Measurements from ENCODE around the gene EIF3D. TPM values are rescaled to one million over a fixed set of nuclear protein-coding genes. Genes with fewer than 3 reads are reported as not detected.
"Not testable (repeated sequence)": the region's sequence is repeated elsewhere in the genome, so short reads cannot be mapped to it uniquely, and the experiment has no call there.

The EIF3D gene
- total RNA-seq, 2 donors from 2014 or later, result 307 to 329 TPM

GRCh38 chr22:36538529-36538928 is 9.6 kb upstream of the EIF3D start:
- Mint-ChIP-seq H3K4me1 (peaks cover 6% of the 10 kb centered on the region), H3K27ac (no peak overlapping the region), H3K9me3 (no peaks in the 10 kb centered on the region), H3K4me3 (no peak overlapping the region), H3K27me3 (no peaks in the 10 kb centered on the region), H3K36me3 (ENCODE audit: low read depth) (no peaks in the 10 kb centered on the region)
- no peak for ATAC-seq (replicated peaks)

- no peaks in the 10 kb centered on the region for H3K27me3 Mint-ChIP-seq
- peaks cover under 1% of the 10 kb centered on the region for H3K4me1 Mint-ChIP-seq
- H3K9me3 Mint-ChIP-seq, result no peaks in the 10 kb centered on the region
- H3K36me3 Mint-ChIP-seq (ENCODE audit: low read depth), result no peaks in the 10 kb centered on the region
- no peak for ATAC-seq (replicated peaks)
- H3K27ac Mint-ChIP-seq, result no peak overlapping the region
- no peak overlapping the region for H3K4me3 Mint-ChIP-seq
Measured at GRCh38 chr22:36536717-36537116, 7.8 kb upstream of the EIF3D start.

- not testable (repeated sequence) for H3K4me3 Mint-ChIP-seq; H3K27ac Mint-ChIP-seq; H3K9me3 Mint-ChIP-seq; H3K27me3 Mint-ChIP-seq; H3K4me1 Mint-ChIP-seq; H3K36me3 Mint-ChIP-seq (ENCODE audit: low read depth); ATAC-seq (replicated peaks)
Measured at GRCh38 chr22:36533320-36533719, 4.4 kb upstream of the EIF3D start.

- no peak for ATAC-seq (replicated peaks)
- Mint-ChIP-seq H3K27me3 (no peaks in the 10 kb centered on the region), H3K4me1 (no peaks in the 10 kb centered on the region), H3K27ac (no peak overlapping the region), H3K9me3 (no peaks in the 10 kb centered on the region), H3K36me3 (ENCODE audit: low read depth) (peaks cover 18% of the 10 kb centered on the region), H3K4me3 (no peak overlapping the region)
Measured at GRCh38 chr22:36532466-36532865, 3.5 kb upstream of the EIF3D start.

- H3K27ac Mint-ChIP-seq, result peak overlapping the region; percentile 94
- ATAC-seq (replicated peaks), result no peak
- no peaks in the 10 kb centered on the region for H3K27me3 Mint-ChIP-seq
- H3K4me3 Mint-ChIP-seq, result peak overlapping the region; percentile 86
- H3K9me3 Mint-ChIP-seq, result no peaks in the 10 kb centered on the region
- H3K36me3 Mint-ChIP-seq (ENCODE audit: low read depth), result peaks cover 60% of the 10 kb centered on the region
- peaks cover 10% of the 10 kb centered on the region for H3K4me1 Mint-ChIP-seq
Measured at GRCh38 chr22:36528341-36528740, 625 bp downstream of the EIF3D start.

GRCh38 chr22:36522662-36523061 is 6.3 kb downstream of the EIF3D start:
- H3K27ac Mint-ChIP-seq, result no peak overlapping the region
- ATAC-seq (replicated peaks), result no peak
- H3K9me3 Mint-ChIP-seq, result no peaks in the 10 kb centered on the region
- H3K4me3 Mint-ChIP-seq, result no peak overlapping the region
- peaks cover 10% of the 10 kb centered on the region for H3K4me1 Mint-ChIP-seq
- H3K36me3 Mint-ChIP-seq (ENCODE audit: low read depth), result peaks cover 100% of the 10 kb centered on the region
- H3K27me3 Mint-ChIP-seq, result no peaks in the 10 kb centered on the region

GRCh38 chr22:36520423-36520822 is 8.5 kb downstream of the EIF3D start:
- Mint-ChIP-seq H3K4me3 (no peak overlapping the region), H3K27me3 (no peaks in the 10 kb centered on the region), H3K4me1 (no peaks in the 10 kb centered on the region), H3K27ac (no peak overlapping the region), H3K36me3 (ENCODE audit: low read depth) (peaks cover 100% of the 10 kb centered on the region), H3K9me3 (no peaks in the 10 kb centered on the region)
- no peak for ATAC-seq (replicated peaks)

GRCh38 chr22:36519906-36520305 is 9.1 kb downstream of the EIF3D start:
- not testable (repeated sequence) for H3K27me3 Mint-ChIP-seq; H3K4me3 Mint-ChIP-seq; ATAC-seq (replicated peaks); H3K9me3 Mint-ChIP-seq; H3K4me1 Mint-ChIP-seq; H3K27ac Mint-ChIP-seq
- H3K36me3 Mint-ChIP-seq (ENCODE audit: low read depth), result peaks cover 100% of the 10 kb centered on the region

- Mint-ChIP-seq H3K27ac (no peak overlapping the region), H3K27me3 (no peaks in the 10 kb centered on the region), H3K4me3 (no peak overlapping the region), H3K4me1 (peaks cover 5% of the 10 kb centered on the region), H3K9me3 (no peaks in the 10 kb centered on the region), H3K36me3 (ENCODE audit: low read depth) (peaks cover 100% of the 10 kb centered on the region)
- no peak for ATAC-seq (replicated peaks)
Measured at GRCh38 chr22:36514766-36515165, 14.2 kb downstream of the EIF3D start.

- H3K9me3 Mint-ChIP-seq, result no peaks in the 10 kb centered on the region
- H3K4me1 Mint-ChIP-seq, result peaks cover 5% of the 10 kb centered on the region
- H3K27me3 Mint-ChIP-seq, result no peaks in the 10 kb centered on the region
- H3K4me3 Mint-ChIP-seq, result no peak overlapping the region
- no peak overlapping the region for H3K27ac Mint-ChIP-seq
- no peak for ATAC-seq (replicated peaks)
- H3K36me3 Mint-ChIP-seq (ENCODE audit: low read depth), result peaks cover 83% of the 10 kb centered on the region
Measured at GRCh38 chr22:36512991-36513390, 16.0 kb downstream of the EIF3D start.

- Mint-ChIP-seq H3K9me3 (peaks cover 2% of the 10 kb centered on the region), H3K4me3 (no peak overlapping the region), H3K4me1 (peaks cover 8% of the 10 kb centered on the region), H3K27ac (no peak overlapping the region), H3K36me3 (ENCODE audit: low read depth) (peaks cover 76% of the 10 kb centered on the region), H3K27me3 (no peaks in the 10 kb centered on the region)
- ATAC-seq (replicated peaks), result no peak
Measured at GRCh38 chr22:36512333-36512732, 16.6 kb downstream of the EIF3D start.

GRCh38 chr22:36510966-36511881 is 17.7 kb downstream of the EIF3D start:
- Mint-ChIP-seq H3K9me3 (peaks cover 3% of the 10 kb centered on the region), H3K27me3 (no peaks in the 10 kb centered on the region), H3K27ac (no peak overlapping the region), H3K4me1 (peaks cover 10% of the 10 kb centered on the region), H3K36me3 (ENCODE audit: low read depth) (peaks cover 65% of the 10 kb centered on the region), H3K4me3 (no peak overlapping the region)
- ATAC-seq (replicated peaks), result no peak

- Mint-ChIP-seq H3K9me3 (peaks cover 3% of the 10 kb centered on the region), H3K36me3 (ENCODE audit: low read depth) (peaks cover 57% of the 10 kb centered on the region), H3K27me3 (no peaks in the 10 kb centered on the region), H3K4me1 (peaks cover 10% of the 10 kb centered on the region), H3K27ac (no peak overlapping the region), H3K4me3 (no peak overlapping the region)
- no peak for ATAC-seq (replicated peaks)
Measured at GRCh38 chr22:36510384-36510783, 18.6 kb downstream of the EIF3D start.

GRCh38 chr22:36507518-36508010 is 21.4 kb downstream of the EIF3D start:
- ATAC-seq (replicated peaks), result no peak
- no peak overlapping the region for H3K27ac Mint-ChIP-seq
- H3K4me1 Mint-ChIP-seq, result peaks cover 5% of the 10 kb centered on the region
- no peaks in the 10 kb centered on the region for H3K27me3 Mint-ChIP-seq
- H3K9me3 Mint-ChIP-seq, result peaks cover 3% of the 10 kb centered on the region
- H3K36me3 Mint-ChIP-seq (ENCODE audit: low read depth), result peaks cover 29% of the 10 kb centered on the region
- H3K4me3 Mint-ChIP-seq, result peak overlapping the region; percentile 67
